Neuronal stem cell (in vitro differentiated cells): ENCODE data around the gene ZNF652.

ENCODE experiments used
- DNase-seq: peaks from one replicate; pipeline ENCODE4 v3.0.0-alpha.2; 2013; ENCODE audit warnings: low spot score
- H2AFZ ChIP-seq: one replicate; pipeline ENCODE4 v1.6.1; 2013; ENCODE audit warnings: mild to moderate bottlenecking, low read length, inconsistent platforms
- H2AK5ac ChIP-seq: 2 replicates; pipeline ENCODE4 v1.6.1; 2013; ENCODE audit warnings: low read depth, mild to moderate bottlenecking, inconsistent platforms, low read length, moderate library complexity, mixed read lengths
- H2BK120ac ChIP-seq: 2 replicates; pipeline ENCODE4 v1.6.1; 2013; ENCODE audit warnings: low read depth, mild to moderate bottlenecking, inconsistent platforms, low read length, moderate library complexity, mixed read lengths
- H2BK12ac ChIP-seq: one replicate; pipeline ENCODE4 v1.6.1; 2013; ENCODE audit warnings: low read length, inconsistent platforms
- H2BK15ac ChIP-seq: 2 replicates; pipeline ENCODE4 v1.6.1; 2013; ENCODE audit warnings: mild to moderate bottlenecking, low read length, inconsistent platforms, mixed read lengths
- H2BK5ac ChIP-seq: one replicate; pipeline ENCODE4 v1.6.1; 2013; ENCODE audit warnings: inconsistent platforms, mild to moderate bottlenecking, low read length, moderate library complexity
- H3K14ac ChIP-seq: one replicate; pipeline ENCODE4 v1.6.1; 2013; ENCODE audit warnings: low read length, inconsistent platforms
- H3K18ac ChIP-seq: 2 replicates; pipeline ENCODE4 v1.6.1; 2013; ENCODE audit warnings: low read length, inconsistent platforms
- H3K23ac ChIP-seq: 2 replicates; pipeline ENCODE4 v1.6.1; 2013; ENCODE audit warnings: low read depth, mild to moderate bottlenecking, mixed read lengths, low read length, inconsistent platforms; ENCODE audit not compliant: poor library complexity
- H3K27ac ChIP-seq: replicated peaks from 3 replicates; pipeline ENCODE4 v1.5.1; 2013; ENCODE audit warnings: low read length, inconsistent platforms
- H3K27me3 ChIP-seq, 3 experiments: 2 replicates each; pipeline ENCODE4 v1.6.1; 2013; ENCODE audit warnings: low read length in 3 of 3, mild to moderate bottlenecking in 2 of 3, inconsistent platforms in 1 of 3, low read depth in 1 of 3, mixed read lengths in 1 of 3, moderate library complexity in 1 of 3; ENCODE audit not compliant: control insufficient read depth in 3 of 3, insufficient read depth in 3 of 3
- H3K36me3 ChIP-seq, 2 donors: replicated peaks in 1 of 2; 2 replicates each; pipeline ENCODE4 v1.6.1; 2013; ENCODE audit warnings: low read length in 2 of 2; ENCODE audit not compliant: control insufficient read depth in 2 of 2, insufficient read depth in 2 of 2
- H3K4ac ChIP-seq: 2 replicates; pipeline ENCODE4 v1.6.1; 2013; ENCODE audit warnings: inconsistent platforms, mild to moderate bottlenecking, low read length, moderate library complexity
- H3K4me1 ChIP-seq, 2 donors: 1 replicate in 1 of 2; 2 replicates in 1 of 2; pipeline ENCODE4 v1.6.1; 2013; ENCODE audit warnings: low read length in 2 of 2, low read depth in 1 of 2; ENCODE audit not compliant: control insufficient read depth in 2 of 2, insufficient read depth in 1 of 2
- H3K4me2 ChIP-seq: one replicate; pipeline ENCODE4 v1.6.1; 2013; ENCODE audit warnings: mild to moderate bottlenecking, low read length, inconsistent platforms; ENCODE audit not compliant: insufficient read depth, poor library complexity, severe bottlenecking
- H3K4me3 ChIP-seq, 2 donors: 2 replicates each; pipeline ENCODE4 v1.5.1; 2013; ENCODE audit warnings: low read length in 2 of 2, mild to moderate bottlenecking in 2 of 2, inconsistent platforms in 1 of 2, moderate library complexity in 1 of 2
- H3K79me1 ChIP-seq: one replicate; pipeline ENCODE4 v1.6.1; 2013; ENCODE audit warnings: low read depth, mild to moderate bottlenecking, inconsistent platforms, low read length, moderate library complexity
- H3K9ac ChIP-seq: one replicate; pipeline ENCODE4 v1.6.1; 2013; ENCODE audit warnings: mild to moderate bottlenecking, low read depth, low read length, inconsistent platforms; ENCODE audit not compliant: poor library complexity
- H3K9me3 ChIP-seq, 2 donors: replicated peaks in 1 of 2; 2 replicates each; pipeline versions ENCODE3 to v1.6.1; 2013; ENCODE audit warnings: low read length in 2 of 2, mild to moderate bottlenecking in 2 of 2, inconsistent platforms in 1 of 2, low read depth in 1 of 2, mixed read lengths in 1 of 2, moderate library complexity in 1 of 2; ENCODE audit not compliant: control insufficient read depth in 2 of 2, insufficient read depth in 1 of 2
- H4K8ac ChIP-seq: one replicate; pipeline ENCODE4 v1.6.1; 2013; ENCODE audit warnings: low read depth, mild to moderate bottlenecking, inconsistent platforms, low read length, moderate library complexity
- H4K91ac ChIP-seq: one replicate; pipeline ENCODE4 v1.6.1; 2013; ENCODE audit warnings: low read length, low read depth, mild to moderate bottlenecking, inconsistent platforms; ENCODE audit not compliant: poor library complexity
- WGBS, 2 donors: extraction: QIAGEN DNeasy Blood & Tissue Kit; methylation state at CpG; one replicate each; pipeline ENCODE4 v1.1.7; 2013; ENCODE audit warnings: missing lambda C conversion rate in 2 of 2, mixed read lengths in 1 of 2; ENCODE audit not compliant: insufficient read length in 2 of 2, insufficient replicate concordance in 1 of 2; ENCODE audit errors: extremely low coverage in 2 of 2; 5-methylcytosine and 5-hydroxymethylcytosine counted together

Gene ZNF652

DNA sequence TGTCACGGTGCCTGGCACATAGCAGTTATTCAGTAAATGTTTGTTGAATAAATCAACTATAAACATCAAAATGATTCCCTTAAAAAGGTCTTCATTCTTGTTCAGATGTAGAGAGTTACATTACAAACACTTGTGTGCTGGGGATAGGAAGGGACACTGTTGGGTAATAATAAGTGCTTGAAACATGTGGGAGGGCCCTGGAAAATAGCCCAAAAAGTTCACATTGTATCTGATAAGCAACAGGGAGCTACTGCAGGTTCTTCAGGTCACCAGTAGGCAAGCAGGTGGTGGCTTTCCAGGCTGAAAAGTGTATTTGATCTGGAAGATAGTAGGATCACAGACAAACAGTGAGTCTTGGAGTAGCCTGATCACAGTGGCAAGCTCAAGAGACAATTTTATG lies 19.0 kb upstream of the ZNF652 start:
- H2AFZ ChIP-seq = no peak overlapping the region
- no peak overlapping the region for H3K18ac ChIP-seq
- no peak overlapping the region for H2BK12ac ChIP-seq
- no peak overlapping the region for H3K14ac ChIP-seq
- no peak overlapping the region for H3K9ac ChIP-seq
- H3K4ac ChIP-seq = no peak overlapping the region
- H2BK15ac ChIP-seq = no peak overlapping the region
- H4K8ac ChIP-seq = no peak overlapping the region
- no peak for DNase-seq
- no peak overlapping the region for H2BK120ac ChIP-seq
- no peaks in the 10 kb centered on the region for H3K4me1 ChIP-seq
- no peaks in the 10 kb centered on the region for H3K36me3 ChIP-seq
- WGBS, 2 donors = no CpG with 5 or more reads among the region's 1 CpG
- H4K91ac ChIP-seq = no peak overlapping the region
- no peak overlapping the region for H3K23ac ChIP-seq
- H3K4me2 ChIP-seq = no peak overlapping the region
- no peak overlapping the region for H3K27ac ChIP-seq
- no peaks in the 10 kb centered on the region for H3K79me1 ChIP-seq
- H2AK5ac ChIP-seq = no peak overlapping the region
- no peak overlapping the region for H2BK5ac ChIP-seq
- H3K27me3 ChIP-seq = peaks cover 0 to 12% (median 0%) of the 10 kb centered on the region in 3 experiments
- H3K9me3 ChIP-seq = no peaks in the 10 kb centered on the region
- H3K4me3 ChIP-seq = no peak overlapping the region

DNA sequence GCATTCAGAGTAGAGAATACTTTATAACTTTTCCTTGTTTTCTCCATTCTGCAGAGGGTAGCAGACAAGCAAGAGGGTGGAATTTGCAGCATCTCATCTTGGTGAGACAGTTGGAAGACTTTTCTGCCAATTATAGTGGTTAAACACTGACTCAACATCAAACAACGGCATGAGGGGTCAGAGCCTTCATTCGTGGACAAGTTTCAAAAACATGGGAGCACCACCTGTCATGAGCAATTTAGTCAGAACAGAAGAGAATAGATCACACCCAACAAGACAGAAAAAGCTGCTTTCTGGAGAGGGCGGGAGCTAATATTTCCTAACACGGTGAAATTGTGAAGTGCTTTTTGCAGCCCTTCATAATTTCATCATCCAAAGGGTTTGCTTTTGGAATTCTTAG lies 17.9 kb upstream of the ZNF652 start:
- Histone ChIP-seq H3K18ac (no peak overlapping the region), H3K4me3 (no peak overlapping the region), H3K4me2 (no peak overlapping the region), H2AK5ac (no peak overlapping the region), H3K9ac (no peak overlapping the region), H3K14ac (no peak overlapping the region), H3K4me1 (no peaks in the 10 kb centered on the region), H3K27ac (no peak overlapping the region), H4K8ac (no peak overlapping the region), H3K36me3 (no peaks in the 10 kb centered on the region), H2BK5ac (no peak overlapping the region), H4K91ac (no peak overlapping the region), H3K4ac (no peak overlapping the region), H3K79me1 (no peaks in the 10 kb centered on the region), H3K9me3 (no peaks in the 10 kb centered on the region), H3K27me3 (peaks cover 0 to 5% (median 0%) of the 10 kb centered on the region in 3 experiments), H2AFZ (no peak overlapping the region), H2BK12ac (no peak overlapping the region), H2BK15ac (no peak overlapping the region), H3K23ac (no peak overlapping the region), H2BK120ac (no peak overlapping the region)
- no CpG with 5 or more reads among the region's 4 CpGs for WGBS, 2 donors
- DNase-seq = no peak

DNA sequence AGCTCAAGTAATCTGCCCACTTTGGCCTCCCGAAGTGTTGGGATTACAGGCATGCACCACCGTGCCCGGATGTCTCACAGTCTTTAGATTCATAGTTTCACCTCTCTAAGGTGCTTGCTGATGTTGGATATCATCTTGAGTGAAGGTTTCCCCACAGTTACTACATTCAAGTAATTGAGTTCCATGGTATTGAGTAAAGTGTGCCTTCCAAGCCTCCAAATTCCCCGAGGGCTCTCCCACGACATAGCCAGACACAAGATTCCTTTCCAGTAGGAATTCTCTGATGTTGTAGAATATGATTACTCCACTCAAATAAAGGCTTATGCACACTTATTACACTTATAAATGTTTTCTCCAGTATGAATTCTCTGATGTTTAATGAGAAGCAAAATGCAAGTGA lies 16.3 kb upstream of the ZNF652 start:
- H4K91ac ChIP-seq = no peak overlapping the region
- H3K9me3 ChIP-seq = no peaks in the 10 kb centered on the region
- no peak overlapping the region for H3K4me3 ChIP-seq
- no peak overlapping the region for H2AK5ac ChIP-seq
- no peaks in the 10 kb centered on the region for H3K4me1 ChIP-seq
- no peak overlapping the region for H3K14ac ChIP-seq
- H2BK120ac ChIP-seq = no peak overlapping the region
- no peak for DNase-seq
- no peak overlapping the region for H3K27ac ChIP-seq
- no peak overlapping the region for H2BK15ac ChIP-seq
- H3K79me1 ChIP-seq = no peaks in the 10 kb centered on the region
- no peak overlapping the region for H3K18ac ChIP-seq
- no peaks in the 10 kb centered on the region for H3K36me3 ChIP-seq
- H3K4ac ChIP-seq = no peak overlapping the region
- no peak overlapping the region for H2BK5ac ChIP-seq
- H3K4me2 ChIP-seq = no peak overlapping the region
- H3K23ac ChIP-seq = no peak overlapping the region
- no peak overlapping the region for H2BK12ac ChIP-seq
- H2AFZ ChIP-seq = no peak overlapping the region
- H4K8ac ChIP-seq = no peak overlapping the region
- no peak overlapping the region for H3K9ac ChIP-seq
- no CpG with 5 or more reads among the region's 5 CpGs for WGBS, 2 donors
- peaks cover 0 to under 1% (median 0%) of the 10 kb centered on the region in 3 experiments for H3K27me3 ChIP-seq

DNA sequence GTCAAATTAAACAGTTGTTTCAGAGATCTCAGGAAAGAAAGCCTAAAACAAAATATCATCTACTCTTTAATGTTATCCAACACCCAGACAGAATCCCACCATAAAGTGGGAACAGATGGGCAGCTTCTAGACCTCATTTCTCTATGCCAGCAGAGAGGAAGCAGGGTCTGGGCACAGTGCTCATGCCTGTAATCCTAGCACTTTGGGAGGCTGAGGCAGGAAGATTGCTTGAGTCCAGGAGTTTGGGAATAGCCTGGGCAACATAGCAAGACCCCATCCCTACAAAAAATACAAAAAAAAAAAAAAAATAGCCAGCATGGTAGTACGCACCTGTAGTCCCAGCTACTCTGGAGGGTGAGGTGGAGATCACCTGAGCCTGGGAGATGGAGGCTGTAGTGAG lies 13.5 kb upstream of the ZNF652 start:
- no CpG with 5 or more reads among the region's 1 CpG for WGBS, 2 donors
- Histone ChIP-seq H2AK5ac (no peak overlapping the region), H3K4ac (no peak overlapping the region), H4K8ac (no peak overlapping the region), H4K91ac (no peak overlapping the region), H3K4me2 (no peak overlapping the region), H3K23ac (no peak overlapping the region), H3K9me3 (no peaks in the 10 kb centered on the region), H2BK5ac (no peak overlapping the region), H3K79me1 (no peaks in the 10 kb centered on the region), H3K36me3 (no peaks in the 10 kb centered on the region), H3K9ac (no peak overlapping the region), H3K18ac (no peak overlapping the region), H2AFZ (no peak overlapping the region), H3K14ac (no peak overlapping the region), H3K27ac (no peak overlapping the region), H3K27me3 (no peaks in the 10 kb centered on the region), H2BK120ac (no peak overlapping the region), H3K4me3 (no peak overlapping the region), H3K4me1 (no peaks in the 10 kb centered on the region), H2BK15ac (no peak overlapping the region), H2BK12ac (no peak overlapping the region)
- DNase-seq = no peak
